GDM1 (cell line): Measurements from ENCODE around the gene SERINC2.

Experiments
- DNase-seq: peaks from one replicate; lab custom pipeline; 2025; lab: John Stamatoyannopoulos, UW

Gene SERINC2

GRCh38 chr1:31412732-31413404, at the start of gene SERINC2:
TSS of gene SERINC2 (plus strand) at chr1:31413213. CDS start at chr1:31413266, 53 bp downstream.
- DNase-seq: no peak

DNA sequence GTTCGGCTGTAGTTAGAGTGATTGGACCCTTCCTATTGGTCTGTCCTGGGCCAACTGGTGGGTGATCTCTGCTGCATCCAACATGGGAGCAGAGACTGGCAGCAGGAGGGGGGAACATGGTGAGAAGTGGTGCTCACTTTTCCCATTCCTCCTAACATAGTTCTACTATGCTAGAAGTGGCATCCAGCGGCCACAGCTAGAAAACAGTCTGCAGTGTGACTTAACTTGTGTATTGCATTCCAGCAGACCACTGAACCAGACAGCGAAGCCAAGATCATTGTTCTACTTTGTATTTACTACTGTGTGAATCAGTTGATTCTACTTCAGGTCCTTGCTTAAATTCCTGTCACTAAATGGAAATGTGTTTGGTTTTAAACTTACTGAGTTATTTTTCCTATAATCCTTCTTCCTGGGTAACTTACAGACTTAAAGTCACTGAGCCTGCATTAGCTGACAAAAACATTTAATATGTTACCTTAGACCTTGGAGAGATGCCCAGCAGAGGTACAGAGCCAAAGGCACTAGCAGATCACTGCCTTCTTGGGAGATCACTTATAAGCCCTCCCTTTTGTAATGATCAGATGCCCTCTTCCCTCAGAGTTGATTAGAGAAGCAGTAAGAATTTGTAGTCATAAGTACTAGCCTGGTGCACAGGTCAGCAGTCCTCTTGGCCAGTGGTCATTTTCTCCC, 48.3 kb upstream of the SERINC2 start:
- no peak for DNase-seq

GRCh38 chr1:31366796-31367195, 46.2 kb upstream of the SERINC2 start:
- DNase-seq: no peak

DNA sequence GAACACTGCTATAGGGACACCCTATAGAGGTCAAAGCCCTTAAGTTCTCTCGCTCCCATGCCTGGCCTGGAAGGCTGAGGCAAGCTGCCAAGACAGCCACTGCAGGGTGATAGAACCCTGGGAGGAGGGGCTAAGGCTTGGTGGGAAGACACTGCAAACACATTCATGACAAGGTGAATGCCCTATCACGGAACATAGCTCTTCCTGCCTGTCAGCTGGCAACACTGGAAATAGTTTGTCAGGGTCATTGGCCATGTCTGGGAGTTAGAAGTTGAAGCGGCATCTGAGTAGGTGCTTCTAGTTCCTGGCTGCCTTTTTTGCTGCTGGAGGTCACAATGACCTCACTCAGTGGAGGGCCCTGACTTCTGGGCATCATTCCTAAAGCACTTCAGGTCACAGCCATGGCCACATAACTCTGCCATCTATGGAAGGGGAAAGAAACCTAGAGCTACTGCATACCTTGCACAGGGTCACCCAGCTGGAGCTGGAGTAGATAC, 44.4 kb upstream of the SERINC2 start:
- no peak for DNase-seq

GRCh38 chr1:31370021-31370420, 43.0 kb upstream of the SERINC2 start:
- no peak for DNase-seq

- DNase-seq: no peak
Measured at GRCh38 chr1:31370565-31370964, 42.4 kb upstream of the SERINC2 start.

DNA sequence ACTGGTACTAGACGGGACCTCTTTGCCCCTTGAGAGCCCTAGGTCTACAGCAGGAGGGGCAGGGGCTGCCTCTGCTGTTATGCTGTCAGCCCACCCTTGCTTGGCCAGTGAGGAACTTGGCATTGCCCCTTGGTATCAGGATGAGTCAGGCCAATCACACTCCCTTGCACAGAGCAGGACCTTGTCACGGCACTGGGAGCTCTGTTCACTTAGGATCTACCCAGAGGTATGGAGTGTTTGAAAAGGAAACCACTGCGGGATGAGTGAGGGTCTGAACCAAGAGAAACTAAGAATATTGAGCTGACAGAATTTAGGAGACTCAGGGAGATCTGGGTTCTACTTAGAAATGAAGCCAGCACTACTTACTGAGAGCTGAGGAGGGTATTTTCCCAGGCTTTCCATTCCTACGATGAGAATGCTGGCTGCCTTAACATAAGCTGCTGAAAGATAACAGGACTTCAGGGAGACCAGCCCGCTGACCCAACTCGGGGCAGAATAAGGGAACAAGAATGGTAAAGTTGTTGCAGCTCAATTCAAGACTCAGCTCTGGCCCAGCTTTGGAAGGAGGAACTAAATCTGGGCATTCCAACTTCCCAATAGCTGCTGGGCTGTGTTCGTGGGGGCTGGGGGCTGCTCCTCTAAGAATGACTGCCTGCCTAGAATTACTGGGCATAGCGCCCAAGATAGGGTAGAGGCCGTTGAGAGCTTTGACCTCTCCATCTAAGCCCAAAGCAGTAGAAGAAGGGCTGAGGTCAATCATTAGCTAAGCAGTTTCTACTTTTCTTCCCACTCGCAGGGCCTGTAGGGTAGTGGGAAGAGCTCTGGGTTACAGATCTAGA, 41.7 kb upstream of the SERINC2 start:
- no peak for DNase-seq

DNA sequence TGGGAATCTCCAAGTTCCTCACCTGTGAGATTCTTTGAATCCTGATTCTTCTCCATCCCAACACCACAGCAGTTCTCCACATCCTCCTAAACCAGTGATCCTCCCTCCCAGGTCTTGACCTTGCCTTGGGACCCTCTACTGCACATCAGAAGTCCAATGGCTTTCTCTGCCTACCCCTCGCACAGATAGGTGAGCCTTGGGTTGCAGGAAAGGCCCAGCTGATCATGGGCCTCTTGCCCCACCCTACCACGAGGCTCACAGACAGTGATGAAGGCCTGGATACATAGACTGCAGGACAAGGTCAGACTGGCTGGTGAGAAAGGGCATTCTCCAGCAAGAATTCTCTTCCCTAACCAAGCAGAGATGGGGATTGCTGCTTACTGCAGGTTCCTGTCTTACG, 41.0 kb upstream of the SERINC2 start:
- DNase-seq: no peak

GRCh38 chr1:31372751-31373055, 40.3 kb upstream of the SERINC2 start:
- no peak for DNase-seq

- no peak for DNase-seq
Measured at GRCh38 chr1:31373056-31373896, 39.7 kb upstream of the SERINC2 start, which contains the start of gene FABP3. TSS of gene FABP3 (minus strand) at chr1:31373076. CDS start at chr1:31373014, 62 bp downstream.

DNA sequence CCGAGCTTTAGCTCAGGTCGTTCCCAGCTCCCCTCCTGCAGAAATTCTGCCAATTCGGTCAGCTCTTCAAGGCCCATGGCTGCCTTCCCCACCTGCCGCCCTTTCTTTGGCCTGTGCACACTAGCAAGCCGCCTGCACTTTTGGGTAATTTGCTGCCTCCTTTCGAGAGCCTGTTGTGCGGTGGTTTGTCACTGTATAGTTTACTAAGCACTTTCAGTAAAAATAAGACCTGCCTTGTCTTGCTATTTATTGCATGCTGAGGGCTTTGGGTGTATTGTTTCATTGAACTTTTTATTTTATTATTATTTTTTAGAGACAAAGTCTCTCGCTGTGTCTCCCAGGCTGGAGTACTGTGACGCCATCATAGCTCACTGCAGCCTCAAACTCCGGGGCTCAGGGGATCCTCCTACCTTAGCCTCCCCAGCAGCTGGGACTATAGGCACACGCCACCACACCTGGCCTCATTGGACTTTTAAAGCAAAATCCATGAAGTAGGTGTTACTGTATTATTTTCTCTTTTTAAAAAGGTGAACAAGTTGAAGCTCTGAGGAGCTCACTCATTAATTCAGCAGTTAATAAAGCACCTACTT, 39.0 kb upstream of the SERINC2 start:
- DNase-seq: no peak

GRCh38 chr1:31374511-31375196, 38.4 kb upstream of the SERINC2 start:
- no peak for DNase-seq

DNA sequence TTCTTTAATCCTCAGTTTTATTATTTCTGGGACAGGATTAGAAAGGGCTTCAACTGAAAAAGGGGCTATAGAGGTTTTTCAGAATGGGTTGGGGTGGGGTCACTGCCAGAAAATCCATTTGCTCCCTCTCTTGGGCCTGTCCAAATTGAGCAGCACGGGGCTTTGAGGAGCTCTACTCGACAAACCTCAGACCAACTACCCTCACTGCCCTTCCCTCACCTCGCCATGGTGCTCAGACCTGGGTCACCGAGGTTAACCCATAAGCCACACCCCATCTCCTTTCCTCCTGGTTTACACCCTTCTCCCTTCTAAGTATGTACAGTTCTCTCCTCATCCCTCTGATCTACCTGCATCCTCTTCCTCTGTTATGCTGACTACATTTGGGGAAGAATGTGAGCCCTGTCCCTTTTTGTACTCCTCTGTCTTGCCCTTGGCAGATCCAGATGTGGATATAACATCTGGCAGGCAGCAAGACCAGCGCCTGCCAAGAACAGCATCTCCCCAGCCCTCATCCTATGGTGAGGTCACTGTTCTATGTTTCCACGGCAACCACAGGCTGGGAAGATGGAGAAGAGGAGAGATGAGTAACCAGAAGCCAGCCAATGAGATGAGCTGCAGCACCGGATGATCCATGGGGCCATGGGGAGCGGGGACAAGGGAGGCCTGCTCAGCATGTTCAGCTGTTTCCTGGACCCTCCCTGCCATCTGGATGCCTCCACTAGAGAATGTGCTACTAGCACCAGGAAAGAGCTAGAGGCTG, 36.5 kb upstream of the SERINC2 start:
- DNase-seq: no peak

DNA sequence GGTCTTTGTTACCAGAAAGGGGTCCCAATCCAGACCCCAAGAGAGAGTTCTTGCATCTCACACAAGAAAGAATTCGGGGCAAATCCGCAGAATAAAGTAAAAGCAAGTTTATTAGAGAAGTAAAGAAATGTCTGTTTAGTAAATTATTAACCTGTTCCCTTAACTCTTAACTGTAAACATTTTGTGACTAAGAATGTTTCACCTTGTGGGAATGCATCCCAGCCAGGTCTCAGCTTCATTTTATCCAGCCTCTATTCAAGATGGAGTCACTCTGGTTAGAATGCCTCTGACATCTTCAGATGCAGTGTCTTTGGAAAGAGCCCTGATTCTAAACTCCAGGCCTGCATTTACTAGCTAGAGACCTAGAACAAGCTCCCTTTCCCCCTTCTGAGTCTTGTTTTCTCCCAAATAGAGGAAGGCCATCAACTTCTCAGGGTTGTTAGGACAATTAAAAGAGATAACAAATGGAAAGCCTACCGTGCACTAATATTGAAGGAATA, 35.6 kb upstream of the SERINC2 start:
- no peak for DNase-seq

DNA sequence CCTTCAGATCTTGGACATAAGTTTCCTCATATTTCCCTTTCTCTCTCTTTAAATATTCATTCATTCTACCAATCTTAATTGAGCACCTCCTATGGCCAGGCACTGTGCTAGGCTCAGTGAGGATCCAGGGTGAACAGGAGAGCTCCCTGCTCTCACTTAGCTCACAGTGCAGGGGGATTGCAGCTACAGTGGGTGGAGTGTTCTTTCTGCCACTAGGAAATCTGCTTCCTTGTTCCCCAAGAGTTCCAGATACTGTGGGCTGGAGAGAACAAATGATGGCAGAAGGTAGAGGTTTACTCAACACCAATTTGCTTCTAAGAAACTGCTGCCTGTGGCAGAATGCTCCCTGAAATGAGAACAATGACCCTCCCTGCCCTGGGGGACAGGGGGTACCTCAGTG, 35.0 kb upstream of the SERINC2 start:
- DNase-seq: no peak

DNA sequence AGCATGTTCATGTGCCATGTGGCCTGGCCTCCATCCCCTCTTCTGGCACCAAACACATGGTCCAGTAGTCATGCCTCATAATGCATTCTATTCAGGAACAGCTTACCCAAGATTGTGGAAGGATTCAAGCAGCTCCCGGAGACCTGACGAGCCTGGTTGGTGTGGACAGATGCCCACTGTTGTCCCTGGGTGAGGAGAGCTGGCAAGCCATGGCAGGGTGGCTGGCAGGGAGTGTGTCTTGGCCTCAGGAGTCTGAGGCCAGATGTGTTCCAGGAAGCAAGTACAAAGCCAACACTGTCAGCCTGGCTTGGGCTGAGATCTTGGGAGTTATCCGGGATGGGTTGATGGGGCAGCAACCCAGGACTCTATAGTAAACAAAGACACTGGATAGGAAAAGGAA, 32.8 kb upstream of the SERINC2 start:
- no peak for DNase-seq

DNA sequence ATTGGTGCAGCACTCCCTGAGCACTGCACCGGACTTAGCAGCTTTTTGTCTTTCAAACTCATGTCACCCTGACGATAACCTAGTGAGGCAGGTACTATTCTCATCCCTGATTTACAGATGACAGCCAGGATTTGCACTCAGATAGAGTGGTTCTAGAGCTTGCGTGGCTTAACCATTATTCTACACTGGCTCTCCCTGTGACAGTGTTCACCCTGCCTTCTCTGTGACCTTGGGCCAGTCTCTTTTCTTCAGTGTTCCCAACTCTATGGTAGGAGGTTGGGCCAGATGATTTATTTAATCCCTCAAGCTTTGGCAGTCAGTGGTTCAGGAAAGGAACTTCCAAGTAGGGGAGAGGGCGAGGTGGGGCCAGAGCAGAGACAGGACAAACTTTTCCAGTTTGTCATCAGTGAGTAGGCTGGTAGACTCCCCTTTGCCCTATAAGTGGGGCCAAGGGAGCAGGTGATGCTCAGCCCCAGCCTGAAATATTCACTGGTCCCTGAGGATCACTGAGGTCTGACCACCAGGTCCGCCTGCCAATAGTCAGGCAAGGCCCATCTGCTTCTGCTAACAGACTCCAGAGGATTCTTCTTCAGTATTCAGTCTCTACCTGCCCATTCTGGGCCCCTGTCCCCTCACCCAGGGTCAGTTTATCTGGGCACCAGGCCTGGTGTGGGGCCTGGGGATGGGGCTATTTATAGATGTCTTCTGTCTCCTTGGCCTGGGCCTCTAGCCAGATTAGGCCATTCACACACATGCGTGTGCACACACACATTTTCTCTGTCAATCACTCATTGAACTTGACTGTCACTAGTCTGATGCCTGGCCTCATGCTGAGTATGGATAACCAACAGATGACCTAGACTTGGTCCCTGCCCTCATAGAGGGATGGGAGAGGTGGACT, 31.4 kb upstream of the SERINC2 start:
- DNase-seq: no peak

DNA sequence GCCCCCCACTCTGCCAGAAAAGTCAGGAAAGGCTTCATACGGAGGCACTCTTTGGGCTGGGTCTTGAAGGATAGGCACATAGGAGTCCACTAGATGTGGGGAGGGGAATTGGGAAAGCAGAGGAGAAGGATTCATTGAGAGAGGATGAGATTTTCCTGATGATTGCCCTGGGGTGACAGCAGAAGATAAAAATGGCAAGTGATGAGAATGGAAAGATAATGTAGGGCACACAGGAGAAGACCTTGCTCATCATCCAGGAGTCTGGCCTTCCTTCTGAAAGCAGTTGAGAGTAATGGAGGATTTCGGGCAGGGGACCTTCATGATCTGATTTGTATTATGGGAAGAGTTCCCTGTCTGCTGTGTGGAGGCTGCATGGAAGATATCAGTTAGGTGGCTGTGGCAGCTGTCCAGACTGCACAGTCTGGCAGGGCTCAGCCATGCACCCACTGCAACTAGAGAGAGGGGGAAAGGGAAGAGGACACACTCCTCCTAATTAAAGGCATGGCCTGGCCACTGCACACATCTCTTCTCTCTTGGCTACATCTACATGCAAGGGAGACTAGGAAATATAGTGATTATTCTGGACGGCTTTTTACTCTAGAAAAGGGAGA, 30.5 kb upstream of the SERINC2 start:
- DNase-seq: no peak
